C4-2B (cell line): ENCODE data around the gene FBXL14.

ENCODE experiments used
- CTCF ChIP-seq: fragments of 450-650 bp; conservative IDR thresholded peaks from 2 replicates; pipeline ENCODE4 v1.5.1; 2017; ENCODE audit warnings: mild to moderate bottlenecking
- ZFX ChIP-seq: fragments of 450-650 bp; IDR thresholded peaks from 2 replicates; pipeline ENCODE4 v1.6.1; 2017

DNA sequence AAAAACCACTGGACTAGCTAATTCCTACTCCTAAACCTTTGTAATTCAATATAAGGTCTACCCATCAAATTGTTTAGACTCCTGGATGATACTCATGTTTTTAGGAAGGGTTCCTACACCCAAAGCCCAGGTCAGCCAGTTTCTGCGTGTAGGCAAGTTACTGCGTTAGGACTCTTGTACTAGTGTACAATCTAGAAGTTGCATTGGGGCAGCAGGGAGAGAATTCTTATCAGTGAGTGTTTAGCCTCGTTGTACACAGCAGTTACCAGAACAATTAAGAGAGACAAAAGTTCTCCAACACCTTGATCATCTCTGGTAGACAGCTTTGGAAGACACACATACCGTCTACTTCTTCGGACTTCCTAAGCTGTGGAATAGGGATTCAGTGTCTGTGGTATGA, 29.2 kb downstream of the FBXL14 start:
- TF ChIP-seq CTCF (no peak), ZFX (no peak)
